NT2/D1 (cell line): ENCODE measurements around the gene ZBTB20.
A peak's percentile ranks its signal among the peaks of the same experiment; 100 is the strongest.

Experiments used
- DNase-seq: peaks from one replicate; pipeline ENCODE4 v3.0.0-alpha.2; 2011; ENCODE audit warnings: low read depth, low spot score
- H3K27me3 ChIP-seq: 2 replicates; pipeline ENCODE4 v1.6.0; 2011; ENCODE audit warnings: mild to moderate bottlenecking; ENCODE audit not compliant: insufficient read length, insufficient read depth
- H3K36me3 ChIP-seq: 2 replicates; pipeline ENCODE4 v1.6.1; 2011; ENCODE audit warnings: mild to moderate bottlenecking, low read length, mixed read lengths; ENCODE audit not compliant: insufficient read depth, insufficient read length
- H3K4me1 ChIP-seq: 2 replicates; pipeline ENCODE4 v1.5.1; 2011; ENCODE audit not compliant: insufficient read depth, insufficient read length
- H3K4me3 ChIP-seq: 2 replicates; pipeline ENCODE4 v1.5.1; 2011; ENCODE audit warnings: low read depth; ENCODE audit not compliant: insufficient read length
- H3K9ac ChIP-seq: 2 replicates; pipeline ENCODE4 v1.6.0; 2011; ENCODE audit warnings: low read depth; ENCODE audit not compliant: insufficient read length
- H3K9me3 ChIP-seq: 2 replicates; pipeline ENCODE4 v1.5.1; 2011; ENCODE audit warnings: mild to moderate bottlenecking, low read length; ENCODE audit not compliant: insufficient read depth
- SUZ12 ChIP-seq: IDR thresholded peaks from 2 replicates; pipeline ENCODE4 v1.6.1; 2011; ENCODE audit not compliant: insufficient read length, insufficient read depth; ENCODE audit errors: extremely low read depth
- YY1 ChIP-seq: IDR thresholded peaks from 2 replicates; pipeline ENCODE4 v1.6.1; 2011; ENCODE audit not compliant: insufficient read length, insufficient read depth
- ZNF274 ChIP-seq: IDR thresholded peaks from 2 replicates; pipeline ENCODE4 v1.6.1; 2011; ENCODE audit warnings: mild to moderate bottlenecking, low read depth, low read length

ZBTB20 gene

DNA sequence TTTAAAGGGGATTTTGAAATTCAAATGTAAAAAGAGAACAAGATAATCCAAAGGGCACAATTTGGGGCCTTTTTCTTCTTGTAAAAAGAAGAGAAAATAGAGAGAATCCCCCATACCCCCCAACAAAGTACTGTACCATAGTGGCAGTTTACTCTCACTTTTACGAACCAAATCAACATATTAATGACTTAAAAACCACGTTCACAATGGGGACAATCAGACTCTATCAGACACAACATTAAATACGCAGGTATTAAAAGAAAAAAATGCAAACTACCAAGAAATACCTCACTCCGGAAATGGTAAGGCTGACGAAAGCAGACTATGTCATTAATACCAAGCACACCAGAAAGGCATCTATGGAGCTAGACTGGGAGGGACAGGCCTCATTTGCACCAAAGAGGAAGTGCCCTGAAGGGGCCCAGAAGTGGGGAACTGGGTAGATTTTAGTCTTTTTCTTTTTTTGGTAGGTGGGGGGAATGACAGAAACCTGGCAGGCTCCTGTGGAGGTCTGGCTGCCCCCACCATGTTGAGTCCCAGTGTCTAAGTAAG is 719.0 kb downstream of the ZBTB20 start:
- Histone ChIP-seq H3K4me1 (no peaks in the 10 kb centered on the region), H3K36me3 (no peaks in the 10 kb centered on the region), H3K9me3 (no peaks in the 10 kb centered on the region), H3K27me3 (no peaks in the 10 kb centered on the region), H3K9ac (no peak overlapping the region), H3K4me3 (no peak overlapping the region)
- TF ChIP-seq YY1 (no peak), ZNF274 (no peak), SUZ12 (no peak)
- DNase-seq: no peak

DNA sequence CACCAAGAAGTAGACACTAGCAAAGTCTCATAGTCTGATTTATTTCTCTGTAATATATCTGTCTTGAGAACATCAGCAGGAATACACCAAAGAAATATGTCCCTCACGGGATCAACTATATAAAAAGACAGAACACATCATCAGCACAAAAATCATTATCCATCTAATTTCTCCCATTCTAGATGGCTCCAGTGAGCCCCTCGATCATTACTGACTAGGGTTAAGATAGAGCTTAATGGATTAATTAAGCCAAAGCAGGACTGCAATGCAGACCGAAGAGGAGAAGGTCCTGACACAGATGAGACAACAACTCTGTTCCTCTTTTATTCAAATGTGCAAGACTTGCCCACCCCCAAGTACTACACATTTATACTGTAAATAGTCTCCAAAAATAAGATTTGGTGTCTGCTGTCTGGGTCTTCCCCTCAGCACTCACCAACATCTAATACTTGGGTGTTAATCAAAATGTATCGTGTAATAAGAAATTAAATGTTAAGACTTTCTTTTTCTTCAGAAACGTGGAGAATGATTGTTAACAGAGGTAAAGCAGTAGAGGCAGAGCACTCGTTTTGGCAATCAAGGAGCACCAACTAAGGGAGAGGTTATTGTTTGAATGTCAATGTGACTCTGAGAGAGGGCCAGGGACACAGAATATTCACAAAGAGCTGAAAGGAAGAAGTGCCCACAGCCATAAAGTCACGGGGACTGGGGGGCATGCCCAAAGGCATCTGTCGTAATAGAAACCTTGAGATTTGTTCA is 719.6 kb downstream of the ZBTB20 start:
- no peaks in the 10 kb centered on the region for H3K27me3 ChIP-seq
- no peaks in the 10 kb centered on the region for H3K36me3 ChIP-seq
- no peak overlapping the region for H3K4me3 ChIP-seq
- H3K9ac ChIP-seq: no peak overlapping the region
- H3K9me3 ChIP-seq: no peaks in the 10 kb centered on the region
- no peak for DNase-seq
- TF ChIP-seq YY1 (no peak), SUZ12 (no peak), ZNF274 (no peak)
- no peaks in the 10 kb centered on the region for H3K4me1 ChIP-seq

DNA sequence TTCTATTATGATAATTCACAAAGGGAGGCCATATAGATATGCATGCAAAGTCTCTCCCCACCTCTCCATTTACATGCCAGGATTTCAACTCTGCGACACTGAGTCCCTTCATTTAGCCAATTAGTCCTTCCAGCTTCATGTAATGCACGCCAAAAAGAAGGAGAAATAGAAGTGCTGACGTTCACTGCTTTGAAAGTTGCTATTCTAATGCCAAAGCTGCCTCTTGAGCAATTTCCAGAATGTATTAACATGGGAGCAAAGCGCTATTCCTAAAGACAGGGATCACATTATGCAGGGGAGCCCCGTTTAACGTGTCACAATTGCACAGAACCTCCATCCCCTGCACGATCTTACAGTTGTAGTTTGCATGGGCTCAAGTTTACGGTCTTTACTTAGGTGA is 722.8 kb downstream of the ZBTB20 start:
- no peak for TF ChIP-seq SUZ12
- TF ChIP-seq ZNF274: no peak
- no peak for TF ChIP-seq YY1
- no peak for DNase-seq
- Histone ChIP-seq H3K9me3 (no peaks in the 10 kb centered on the region), H3K4me3 (no peak overlapping the region), H3K9ac (no peak overlapping the region), H3K4me1 (no peaks in the 10 kb centered on the region), H3K36me3 (no peaks in the 10 kb centered on the region), H3K27me3 (no peaks in the 10 kb centered on the region)

GRCh38 chr3:114421204-114421603 is 725.9 kb downstream of the ZBTB20 start:
- Histone ChIP-seq H3K9me3 (no peaks in the 10 kb centered on the region), H3K9ac (no peak overlapping the region), H3K4me1 (no peaks in the 10 kb centered on the region), H3K36me3 (no peaks in the 10 kb centered on the region), H3K4me3 (no peak overlapping the region), H3K27me3 (no peaks in the 10 kb centered on the region)
- TF ChIP-seq YY1 (no peak), SUZ12 (no peak), ZNF274 (no peak)
- no peak for DNase-seq

DNA sequence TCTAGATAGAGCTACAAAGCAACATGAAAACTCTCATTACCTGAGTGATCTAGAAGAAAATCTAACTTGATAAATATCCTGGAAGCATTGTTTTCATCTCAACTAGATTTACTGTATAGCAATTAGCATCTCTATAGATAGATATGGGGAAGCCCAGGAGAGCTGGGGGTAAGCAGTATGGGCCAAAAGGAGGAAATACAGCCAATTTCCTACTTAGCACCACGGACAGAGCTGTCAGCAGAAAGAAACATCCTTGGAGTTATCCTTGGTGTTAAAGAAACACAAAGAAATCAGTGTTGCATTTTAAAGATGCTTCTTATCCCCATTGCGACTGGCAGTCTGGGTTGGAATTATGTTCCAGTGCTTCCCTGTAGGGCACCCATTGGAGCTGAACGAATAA is 727.0 kb downstream of the ZBTB20 start:
- no peak for TF ChIP-seq ZNF274
- TF ChIP-seq YY1: no peak
- TF ChIP-seq SUZ12: no peak
- no peaks in the 10 kb centered on the region for H3K27me3 ChIP-seq
- no peak overlapping the region for H3K9ac ChIP-seq
- H3K36me3 ChIP-seq: no peaks in the 10 kb centered on the region
- no peaks in the 10 kb centered on the region for H3K9me3 ChIP-seq
- no peaks in the 10 kb centered on the region for H3K4me1 ChIP-seq
- DNase-seq: no peak
- H3K4me3 ChIP-seq: no peak overlapping the region

GRCh38 chr3:114418724-114419543 is 728.2 kb downstream of the ZBTB20 start:
- no peak overlapping the region for H3K9ac ChIP-seq
- no peak overlapping the region for H3K4me3 ChIP-seq
- peak; percentile 48 for DNase-seq
- H3K4me1 ChIP-seq: no peaks in the 10 kb centered on the region
- no peaks in the 10 kb centered on the region for H3K9me3 ChIP-seq
- TF ChIP-seq SUZ12 (no peak), ZNF274 (no peak), YY1 (no peak)
- no peaks in the 10 kb centered on the region for H3K36me3 ChIP-seq
- no peaks in the 10 kb centered on the region for H3K27me3 ChIP-seq

DNA sequence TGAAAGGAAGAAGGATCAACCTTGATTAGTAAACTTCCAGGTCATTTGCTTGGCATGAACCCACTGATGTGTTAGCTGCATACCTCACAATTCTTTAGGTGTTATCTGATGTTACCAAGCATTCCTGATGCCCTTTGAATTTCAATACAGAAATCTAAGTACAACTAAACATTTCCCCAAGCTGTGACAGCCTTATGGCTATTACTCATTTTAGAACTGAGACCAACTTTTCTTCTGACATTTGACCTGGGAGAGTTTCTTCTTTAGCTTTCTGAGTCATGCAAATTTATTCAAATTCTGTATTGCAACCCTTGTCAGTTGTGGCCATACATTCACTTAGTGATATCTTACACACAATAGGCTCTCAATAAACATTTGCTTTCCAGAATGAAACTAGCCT is 729.0 kb downstream of the ZBTB20 start:
- DNase-seq: no peak
- no peaks in the 10 kb centered on the region for H3K27me3 ChIP-seq
- H3K4me3 ChIP-seq: no peak overlapping the region
- no peaks in the 10 kb centered on the region for H3K9me3 ChIP-seq
- TF ChIP-seq YY1 (no peak), ZNF274 (no peak), SUZ12 (no peak)
- no peak overlapping the region for H3K9ac ChIP-seq
- H3K36me3 ChIP-seq: no peaks in the 10 kb centered on the region
- H3K4me1 ChIP-seq: no peaks in the 10 kb centered on the region
